HS-5 (cell line): ENCODE results near the gene LYZL2.
"Not testable (repeated sequence)": the region's sequence is repeated elsewhere in the genome, so short reads cannot be mapped to it uniquely, and the experiment has no call there.

Experiments
- DNase-seq: peaks from one replicate; pipeline ENCODE4 v3.0.0-alpha.2; 2012; ENCODE audit warnings: low read depth

LYZL2 gene

DNA sequence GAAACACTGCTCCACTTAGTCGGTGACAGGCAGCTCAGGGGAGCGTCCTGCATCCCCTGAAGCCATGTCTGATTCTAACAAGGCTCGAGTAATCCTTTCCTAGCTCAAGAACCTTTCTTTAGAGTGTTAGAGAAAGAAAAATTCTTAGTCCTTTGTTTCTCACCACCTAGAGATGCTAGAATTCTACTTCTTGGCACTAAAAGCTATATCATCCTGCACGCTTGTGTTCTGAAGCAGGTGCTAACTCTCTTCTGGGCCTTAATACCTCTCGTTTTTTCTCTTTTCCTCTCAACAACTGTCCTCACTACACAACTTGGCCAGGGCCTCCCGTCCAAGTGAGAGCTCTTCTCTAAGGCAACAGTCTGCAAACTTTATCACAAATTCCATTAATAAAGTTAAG, at the start of gene LYZL2:
Gene LYZL2 (minus strand): TSS at position 101 of the 400 bp plus-strand sequence. CDS start 2,838 bp downstream, outside the sequence.
- no peak for DNase-seq

DNA sequence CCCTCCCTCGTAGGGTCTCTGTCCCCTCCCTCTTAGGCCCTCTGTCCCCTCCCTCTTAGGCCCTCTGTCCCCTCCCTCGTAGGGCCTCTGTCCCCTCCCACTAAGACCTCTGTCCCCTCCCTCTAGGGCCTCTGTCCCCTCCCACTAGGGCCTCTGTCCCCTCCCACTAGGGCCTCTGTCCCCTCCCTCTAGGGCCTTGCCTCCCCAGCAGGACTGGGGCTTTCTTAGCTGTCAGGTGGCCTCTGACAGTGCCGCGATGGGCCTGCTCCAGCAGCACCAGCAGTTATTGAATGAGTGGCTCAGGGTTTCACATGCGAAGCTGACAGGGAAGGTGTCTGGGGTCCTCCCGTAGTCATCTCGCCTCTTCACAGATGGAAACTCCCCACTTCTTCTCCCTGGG, 48.1 kb upstream of the LYZL2 start:
- DNase-seq, result not testable (repeated sequence)

DNA sequence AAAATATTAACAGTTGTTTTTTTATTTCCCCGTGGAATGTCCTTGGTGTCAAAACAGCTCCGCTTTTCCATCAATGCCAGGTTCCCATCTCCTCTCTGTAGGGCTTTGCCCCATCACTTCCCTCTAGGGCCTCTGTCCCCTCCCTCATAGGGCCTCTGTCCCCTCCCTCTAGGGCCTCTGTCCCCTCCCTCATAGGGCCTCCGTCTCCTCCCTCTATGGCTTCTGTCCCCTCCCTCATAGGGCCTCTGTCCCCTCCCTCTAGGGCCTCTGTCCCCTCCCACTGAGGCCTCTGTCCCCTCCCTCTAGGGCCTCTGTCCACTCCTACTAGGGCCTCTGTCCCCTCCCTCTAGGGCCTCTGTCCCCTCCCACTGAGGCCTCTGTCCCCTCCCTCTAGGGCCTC, 47.6 kb upstream of the LYZL2 start:
- DNase-seq, result not testable (repeated sequence)

GRCh38 chr10:30675791-30676718, 46.5 kb upstream of the LYZL2 start:
- no peak for DNase-seq

DNA sequence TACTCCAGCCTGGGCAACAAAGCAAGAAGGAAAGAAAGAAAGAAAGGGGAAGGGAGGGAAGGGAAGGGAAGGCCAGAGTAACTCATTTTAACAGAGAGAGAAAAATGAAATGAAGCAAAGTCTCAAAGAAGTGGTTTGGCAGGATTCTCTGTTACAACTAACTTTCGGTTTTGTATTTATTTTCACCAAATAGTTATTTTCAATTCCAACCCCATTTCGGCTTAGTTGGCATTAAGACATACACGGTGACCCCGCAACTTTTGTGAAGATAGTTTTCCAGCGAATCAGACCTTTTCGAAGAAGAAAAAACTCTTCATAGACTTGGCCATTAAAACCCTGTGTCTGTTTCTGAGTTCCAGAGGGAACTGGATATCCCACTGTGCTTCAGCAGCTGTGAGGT, 45.2 kb upstream of the LYZL2 start:
- DNase-seq, result no peak

- not testable (repeated sequence) for DNase-seq
These were observed 43.7 kb upstream of the LYZL2 start for GRCh38 chr10:30673262-30673661.

- DNase-seq, result not testable (repeated sequence)
These were observed 42.8 kb upstream of the LYZL2 start for GRCh38 chr10:30672338-30672737.

- DNase-seq, result no peak
These were observed 41.6 kb upstream of the LYZL2 start for GRCh38 chr10:30671026-30671616.

DNA sequence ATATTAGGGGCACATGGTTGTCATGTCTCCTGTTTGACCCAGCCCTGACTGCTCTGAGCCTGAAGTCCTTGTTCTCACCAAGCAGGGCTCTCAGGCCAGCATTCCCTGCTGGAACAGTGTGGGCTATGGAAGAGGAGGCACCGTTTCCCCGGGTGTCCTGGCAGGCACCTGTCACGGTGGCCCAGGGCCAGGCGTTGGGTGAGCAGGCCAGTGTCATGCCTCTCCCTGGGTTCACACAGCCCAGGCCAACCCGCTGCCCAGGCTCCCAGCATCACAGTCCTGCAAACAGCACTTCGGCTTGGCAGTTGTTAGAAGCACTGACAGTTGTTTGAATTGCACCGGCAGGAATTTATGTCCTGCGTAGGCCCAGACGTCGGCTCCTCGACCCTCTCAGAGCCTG, 38.4 kb upstream of the LYZL2 start:
- not testable (repeated sequence) for DNase-seq

DNA sequence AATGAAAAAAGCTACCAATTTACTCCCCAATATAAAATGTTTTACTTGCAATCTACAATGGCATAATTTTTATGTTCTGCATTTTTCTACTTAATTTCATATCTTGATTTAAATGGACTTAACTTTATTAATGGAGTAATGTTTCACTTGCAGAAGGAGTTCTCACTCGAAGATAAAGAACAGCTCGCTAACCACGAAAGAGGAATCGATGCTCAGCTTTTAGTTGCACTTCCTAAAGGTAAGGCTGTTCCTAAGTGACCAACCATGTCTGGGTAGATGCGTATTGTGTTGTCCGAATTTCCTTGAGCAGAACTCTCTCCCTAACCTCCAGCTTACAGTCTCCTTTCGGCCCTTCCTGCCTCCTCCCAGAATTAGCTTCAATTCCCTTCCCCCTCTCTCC, 33.9 kb upstream of the LYZL2 start:
- DNase-seq, result not testable (repeated sequence)

GRCh38 chr10:30662814-30663213, 33.3 kb upstream of the LYZL2 start:
- no peak for DNase-seq

- not testable (repeated sequence) for DNase-seq
These were observed 30.8 kb upstream of the LYZL2 start for GRCh38 chr10:30660314-30660713.

GRCh38 chr10:30656233-30656632, 26.7 kb upstream of the LYZL2 start:
- DNase-seq, result no peak

DNA sequence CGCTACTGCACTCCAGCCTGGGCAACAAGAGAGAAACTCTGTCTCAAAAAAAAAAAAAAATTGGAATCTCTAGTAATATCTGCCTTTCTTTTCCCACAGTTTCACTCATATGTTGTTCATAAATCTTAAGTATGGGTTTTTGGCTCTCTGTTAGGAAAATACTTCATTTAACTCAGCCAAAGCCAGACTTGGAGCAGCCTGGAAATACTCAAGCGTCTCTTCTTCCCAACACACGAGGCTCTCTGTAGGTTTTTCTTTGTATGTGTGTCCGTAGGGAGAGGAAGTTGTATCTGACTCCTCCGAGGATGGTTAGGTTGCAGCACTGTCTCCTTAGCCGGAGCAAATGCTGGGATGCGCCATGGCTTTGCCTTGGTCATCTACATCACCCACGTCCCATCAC, 25.4 kb upstream of the LYZL2 start:
- not testable (repeated sequence) for DNase-seq

DNA sequence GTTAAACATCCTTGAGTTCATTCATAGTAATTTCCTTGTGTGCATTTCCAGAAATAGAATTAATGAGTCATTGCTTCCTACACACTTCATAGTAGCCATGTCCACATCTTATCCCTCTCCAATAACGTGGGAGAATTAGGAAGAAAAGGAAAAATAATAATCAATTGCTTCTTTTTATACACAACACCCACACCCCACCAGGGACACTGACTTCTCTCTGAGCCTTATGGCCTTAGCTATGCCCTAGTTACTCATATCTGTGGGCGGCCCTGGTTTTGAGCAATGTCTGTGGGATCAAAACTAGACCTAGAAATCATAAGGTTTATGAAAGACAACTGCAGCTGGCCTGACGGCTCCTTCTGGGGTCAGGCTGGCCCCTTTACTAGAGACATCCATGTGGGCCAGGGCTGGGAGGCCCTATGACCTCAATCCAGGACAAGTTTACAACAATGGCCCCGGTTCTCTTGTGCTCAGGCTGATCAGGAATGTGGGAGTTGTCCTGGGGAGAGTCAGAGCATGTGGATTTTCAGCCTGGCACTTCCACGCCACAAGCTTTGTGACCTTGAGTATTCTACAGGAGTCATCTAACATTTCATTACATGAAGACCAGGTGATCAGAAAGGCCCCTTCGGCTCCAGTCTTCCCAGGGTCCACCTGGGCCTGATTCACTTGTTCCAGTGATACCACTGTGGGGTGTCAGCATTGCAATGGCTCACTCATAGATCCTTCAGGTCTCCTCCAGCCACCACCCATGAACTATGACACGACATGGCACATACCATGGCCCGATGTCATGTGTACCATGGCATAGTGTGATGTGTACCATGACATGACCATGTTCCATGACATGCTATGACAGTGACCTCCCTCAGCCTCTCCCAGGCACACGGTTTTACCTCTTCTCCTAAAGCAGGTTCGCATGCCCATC, 22.2 kb upstream of the LYZL2 start:
- DNase-seq, result not testable (repeated sequence)

DNA sequence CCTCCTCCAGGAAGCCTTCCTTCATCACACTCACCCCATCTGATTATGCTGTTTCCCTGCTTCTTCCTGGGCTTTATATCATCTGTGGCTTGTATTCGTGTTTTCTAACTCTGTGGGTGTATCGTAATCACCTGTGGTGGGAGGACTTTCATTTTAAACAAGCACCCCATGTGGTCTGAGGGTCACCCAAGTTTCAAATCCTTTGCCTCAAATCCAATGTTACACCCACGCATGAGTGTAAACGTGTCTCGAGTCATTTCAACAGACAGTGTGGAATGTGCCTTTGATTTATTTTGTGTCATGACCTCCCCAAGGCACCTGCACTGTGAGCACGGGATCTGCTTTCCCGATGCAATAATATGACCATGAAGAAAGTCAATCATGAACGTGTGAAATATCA, 17.5 kb upstream of the LYZL2 start:
- DNase-seq, result no peak

DNA sequence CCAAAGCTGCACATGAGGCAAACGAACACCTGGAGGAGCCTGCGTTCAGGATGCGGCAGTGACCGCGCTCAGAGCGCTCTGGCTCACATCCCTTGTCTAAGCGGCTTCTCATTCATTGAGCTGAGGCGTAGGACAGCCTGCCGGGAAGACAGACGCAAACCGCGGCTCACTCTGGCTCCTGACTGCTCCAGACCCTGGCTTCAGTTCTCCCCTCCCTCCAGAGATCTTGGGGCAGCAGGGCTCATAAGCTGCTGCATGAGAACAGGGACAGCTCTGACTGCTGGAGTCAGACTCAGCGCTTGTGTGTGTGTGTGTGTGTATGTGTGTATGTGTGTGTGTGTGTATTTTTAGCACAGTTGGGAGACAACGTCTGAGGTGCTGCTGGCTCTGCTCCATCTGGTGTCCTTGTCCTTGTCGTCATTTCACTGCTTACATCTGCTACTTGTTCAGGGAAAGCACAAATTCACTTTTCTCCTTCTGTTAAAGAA, 15.8 kb upstream of the LYZL2 start:
- no peak for DNase-seq

DNA sequence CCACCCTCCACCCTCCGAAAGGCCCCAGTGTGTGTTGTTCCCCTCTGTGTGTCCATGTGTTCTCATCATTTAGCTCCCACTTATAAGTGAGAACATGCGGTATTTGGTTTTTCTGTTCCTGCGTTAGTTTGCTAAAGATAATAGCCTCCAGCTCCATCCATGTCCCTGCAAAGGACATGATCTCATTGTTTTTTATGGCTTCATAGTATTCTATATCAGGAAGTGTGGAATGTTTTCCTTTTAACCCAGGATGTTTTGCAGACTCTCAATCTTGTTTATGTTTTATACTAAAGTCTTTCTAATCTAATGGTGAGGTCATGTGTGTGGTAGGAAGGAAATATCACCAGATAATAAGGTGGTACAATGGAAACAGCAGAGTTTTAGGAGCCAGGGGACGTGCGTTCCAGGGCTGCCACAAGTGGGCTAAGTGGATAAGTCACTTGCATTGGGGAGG, 14.9 kb upstream of the LYZL2 start:
- not testable (repeated sequence) for DNase-seq

DNA sequence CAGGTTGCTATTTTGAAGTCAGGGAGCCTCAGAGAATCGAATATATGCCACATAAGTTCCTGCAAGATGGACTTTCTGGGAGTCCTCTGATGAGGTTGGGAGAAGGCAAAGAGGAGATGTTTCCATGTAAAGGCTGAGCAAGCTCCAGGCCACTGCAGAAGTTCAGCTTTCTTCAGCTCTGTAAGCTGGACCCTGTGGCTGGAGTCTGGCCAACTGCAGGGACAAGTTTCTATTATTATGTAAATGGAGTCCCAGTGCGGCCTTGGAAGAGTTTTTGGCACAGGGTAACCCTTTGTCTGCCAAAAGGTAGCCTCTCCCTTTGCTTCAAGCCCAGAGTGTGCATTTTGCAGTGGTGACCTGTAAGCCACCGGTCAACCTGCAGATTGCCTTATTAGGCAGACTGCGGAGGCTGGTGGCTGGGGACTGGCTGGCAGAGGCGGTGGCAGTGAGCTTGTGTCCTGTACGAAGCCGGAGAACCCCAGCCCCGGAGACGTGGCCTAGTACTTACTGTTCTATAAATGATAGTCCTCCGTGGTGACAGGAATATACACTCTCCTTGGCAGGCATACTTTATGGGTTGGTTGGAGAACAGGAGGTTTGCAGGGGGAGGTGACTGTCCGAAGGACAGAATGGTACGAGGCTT, 14.1 kb upstream of the LYZL2 start:
- not testable (repeated sequence) for DNase-seq

GRCh38 chr10:30642856-30643255, 13.3 kb upstream of the LYZL2 start:
- DNase-seq, result not testable (repeated sequence)
